ENCODE results near the gene RIN3. TPM values are rescaled to one million over a fixed set of nuclear protein-coding genes. Genes with fewer than 3 reads are reported as not detected.
A peak's percentile ranks its signal among the peaks of the same experiment; 100 is the strongest.

The RIN3 gene
- total RNA-seq, 4 donors from 2014 or later: 4.7 to 7.9 (median 6.6) TPM

GRCh38 chr14:92650581-92651105, 137.1 kb downstream of the RIN3 start:
- DNase-seq: no peak
- no peak for TF ChIP-seq POLR2A (IDR thresholded peaks at IDR 0.05)
- TF ChIP-seq CTCF (IDR thresholded peaks at IDR 0.05): no peak
- peak overlapping the region; percentile 37 to 61 (median 51) for H3K27ac ChIP-seq
- H3K36me3 ChIP-seq: no peaks in the 10 kb centered on the region
- WGBS, 2 donors: 74 to 80% methylated on average over 12 of the region's 12 CpGs
- H3K27me3 ChIP-seq: no peaks in the 10 kb centered on the region
- peaks cover 8 to 10% of the 10 kb centered on the region in 2 donors for H3K4me1 ChIP-seq
- intact Hi-C loops (cut with DNase I): no loop called here
- H3K9me3 ChIP-seq: no peaks in the 10 kb centered on the region
- no peak overlapping the region for H3K4me3 ChIP-seq (replicated peaks in 1 of 3)

GRCh38 chr14:92651106-92651757, 137.7 kb downstream of the RIN3 start:
- Histone ChIP-seq H3K4me1 (peaks cover 8 to 10% of the 10 kb centered on the region in 2 donors), H3K27ac (peak overlapping the region in 1 of 3 donors; percentile 61)
- WGBS, 2 donors: 61 to 78% methylated on average over 14 to 17 of the region's 17 CpGs

GRCh38 chr14:92651758-92652406, 138.3 kb downstream of the RIN3 start:
- intact Hi-C loops (cut with DNase I): no loop called here
- H3K27me3 ChIP-seq: no peaks in the 10 kb centered on the region
- no peaks in the 10 kb centered on the region for H3K9me3 ChIP-seq
- DNase-seq: peak in 1 of 2 donors; percentile 24
- H3K4me3 ChIP-seq (replicated peaks in 1 of 3): no peak overlapping the region
- H3K4me1 ChIP-seq: peaks cover 8 to 10% of the 10 kb centered on the region in 2 donors
- H3K27ac ChIP-seq: no peak overlapping the region
- TF ChIP-seq CTCF (IDR thresholded peaks at IDR 0.05): no peak
- TF ChIP-seq POLR2A (IDR thresholded peaks at IDR 0.05): peak in 1 of 2 donors; percentile 11
- no peaks in the 10 kb centered on the region for H3K36me3 ChIP-seq
- WGBS, 2 donors: 84 to 85% methylated on average over 12 to 26 of the region's 27 CpGs

More at GRCh38 chr14:92651106-92651757, 137.7 kb downstream of the RIN3 start:
- intact Hi-C loops (cut with DNase I): no loop called here
- H3K36me3 ChIP-seq: no peaks in the 10 kb centered on the region
- no peak for TF ChIP-seq POLR2A (IDR thresholded peaks at IDR 0.05)
- TF ChIP-seq CTCF (IDR thresholded peaks at IDR 0.05): no peak
- H3K27me3 ChIP-seq: no peaks in the 10 kb centered on the region
- no peaks in the 10 kb centered on the region for H3K9me3 ChIP-seq
- H3K4me3 ChIP-seq (replicated peaks in 1 of 3): no peak overlapping the region
- DNase-seq: no peak

GRCh38 chr14:92652413-92653151, 139.0 kb downstream of the RIN3 start:
- DNase-seq: no peak
- intact Hi-C loops (cut with DNase I): no loop called here
- TF ChIP-seq CTCF (IDR thresholded peaks at IDR 0.05): no peak
- TF ChIP-seq POLR2A (IDR thresholded peaks at IDR 0.05): no peak
- Histone ChIP-seq H3K4me1 (peaks cover 8 to 13% of the 10 kb centered on the region in 2 donors), H3K36me3 (no peaks in the 10 kb centered on the region), H3K27me3 (no peaks in the 10 kb centered on the region), H3K27ac (no peak overlapping the region), H3K9me3 (no peaks in the 10 kb centered on the region), H3K4me3 (replicated peaks in 1 of 3) (no peak overlapping the region)
- 75 to 89% methylated on average over 16 to 22 of the region's 26 CpGs for WGBS, 2 donors
